Esophagus (tissue), 2 donors: ENCODE results near the gene ANKRD10. TPM values are rescaled to one million over a fixed set of nuclear protein-coding genes. Genes with fewer than 3 reads are reported as not detected.

ENCODE experiments used
- H3K27ac ChIP-seq, 2 donors: one replicate each; pipeline ENCODE4 v1.5.1; 2013; ENCODE audit warnings: low read depth in 2 of 2, mild to moderate bottlenecking in 2 of 2, inconsistent platforms in 1 of 2, low read length in 1 of 2, moderate library complexity in 1 of 2
- H3K27me3 ChIP-seq, 2 donors: one replicate each; pipeline ENCODE4 v1.6.1; 2013; ENCODE audit warnings: low read length in 2 of 2, control low read depth in 1 of 2, mild to moderate bottlenecking in 1 of 2; ENCODE audit not compliant: insufficient read depth in 2 of 2, control insufficient read depth in 1 of 2
- H3K36me3 ChIP-seq, 2 donors: one replicate each; pipeline ENCODE4 v1.6.1; 2013; ENCODE audit warnings: low read length in 1 of 2; ENCODE audit not compliant: control insufficient read depth in 2 of 2, insufficient read depth in 2 of 2
- H3K4me1 ChIP-seq, 2 donors: one replicate each; pipeline ENCODE4 v1.6.1; 2013; ENCODE audit warnings: low read length in 1 of 2; ENCODE audit not compliant: control insufficient read depth in 2 of 2, insufficient read depth in 2 of 2
- H3K4me3 ChIP-seq, 2 donors: one replicate each; pipeline ENCODE4 v1.5.1; 2013; ENCODE audit warnings: low read length in 2 of 2, mild to moderate bottlenecking in 2 of 2, low read depth in 1 of 2, moderate library complexity in 1 of 2
- H3K9me3 ChIP-seq, 2 donors: one replicate each; pipeline ENCODE4 v1.6.1; 2013; ENCODE audit warnings: mild to moderate bottlenecking in 2 of 2, low read depth in 1 of 2, low read length in 1 of 2, moderate library complexity in 1 of 2; ENCODE audit not compliant: control insufficient read depth in 2 of 2, insufficient read depth in 1 of 2
- whole genome bisulfite sequencing, 2 donors: extraction: QIAGEN DNeasy Blood & Tissue Kit; methylation state at CpG; one replicate each; pipeline ENCODE4 v1.1.7; 2013; 5-methylcytosine and 5-hydroxymethylcytosine counted together
- polyA plus RNA-seq, 2 donors: library from polyadenylated mRNA; stranded (reverse); fragments of 200-250 nt; gene quantifications; one replicate each; pipeline ENCODE4 v1.2.3, GENCODE V29; 2013
- donor health status: healthy with polysubstance abuse.
- donor health status: Bipolar disorder and iron deficiency.

ANKRD10 gene
- polyA plus RNA-seq, 2 donors: 19.7 to 34.4 TPM

DNA sequence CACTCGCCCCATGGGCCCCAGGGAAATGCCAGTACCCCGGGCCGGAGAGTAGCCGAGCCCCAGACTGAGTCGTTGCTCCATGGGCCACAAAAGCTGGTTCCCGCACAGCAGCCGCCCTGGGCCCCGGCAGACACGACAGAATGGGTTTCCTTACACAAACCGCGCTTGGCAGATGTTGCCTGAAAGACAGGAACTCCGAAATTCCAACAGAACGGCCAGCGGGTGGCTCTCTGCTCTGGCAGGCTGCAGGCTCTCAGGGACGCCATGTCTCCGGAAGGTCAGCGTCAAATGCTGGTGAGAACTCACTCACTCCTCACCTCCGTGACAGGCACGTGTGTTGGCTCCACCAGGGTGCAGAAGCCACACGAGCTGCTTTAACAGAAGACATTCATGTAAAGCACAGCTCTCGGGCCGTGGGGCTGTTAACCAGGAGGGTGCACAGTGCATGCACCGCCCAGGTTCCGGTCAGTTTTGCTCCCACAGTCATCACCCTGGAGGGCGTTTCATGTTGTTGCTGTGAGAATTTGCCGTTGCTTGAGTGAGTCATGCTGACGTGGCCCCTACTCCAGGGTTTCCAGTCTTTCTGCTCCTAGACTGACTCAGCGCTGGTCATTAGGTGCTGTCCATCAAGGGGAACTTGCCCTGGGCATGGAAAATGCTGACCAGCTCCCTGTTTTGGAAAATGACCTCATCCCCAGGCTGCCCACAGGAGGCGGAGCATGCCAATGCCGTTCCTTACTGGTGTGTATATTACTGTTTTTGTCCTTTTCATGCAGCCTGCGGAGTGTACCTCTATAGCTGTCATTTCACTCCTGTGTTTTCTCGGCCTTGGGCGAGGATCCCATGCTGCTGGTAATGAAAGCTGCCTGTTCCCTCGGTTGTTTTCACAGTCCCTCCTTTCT lies 44.8 kb downstream of the ANKRD10 start:
- Histone ChIP-seq H3K4me1 (peaks cover 2 to 38% of the 10 kb centered on the region in 2 donors), H3K27me3 (no peaks in the 10 kb centered on the region), H3K27ac (peak overlapping the region; percentile 78 to 84), H3K4me3 (peak overlapping the region in 1 of 2 donors; percentile 12), H3K9me3 (peaks cover 0 to 3% of the 10 kb centered on the region in 2 donors), H3K36me3 (no peaks in the 10 kb centered on the region)
- 15 to 25% methylated on average over 34 of the region's 34 CpGs for WGBS, 2 donors

DNA sequence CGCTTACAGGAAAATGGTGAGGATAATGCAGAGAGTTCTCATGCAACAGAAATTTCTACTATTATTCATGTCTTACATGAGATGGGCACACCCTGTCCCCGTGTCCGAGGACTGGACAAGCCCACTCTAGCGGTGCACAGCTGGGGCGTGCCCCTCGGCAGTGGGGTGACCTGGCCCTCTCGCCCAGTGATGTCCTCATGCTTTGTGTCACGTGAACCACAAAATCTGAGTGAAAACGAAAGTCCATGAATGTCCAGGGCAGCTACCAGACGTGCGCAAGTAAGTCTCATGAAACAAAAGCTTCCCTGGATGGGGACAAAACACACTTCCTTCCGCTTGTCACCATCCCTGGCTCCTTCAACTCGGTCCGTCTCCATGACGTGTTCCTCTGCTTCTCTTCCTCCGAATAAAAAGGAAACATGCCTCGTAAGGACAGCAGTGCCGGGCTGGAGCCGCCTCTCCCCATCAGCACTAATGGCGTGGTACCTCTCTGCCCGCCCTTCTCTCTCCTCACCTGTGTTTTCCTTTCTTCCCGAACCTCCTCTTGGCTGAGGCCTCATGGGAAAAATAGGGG lies 45.6 kb downstream of the ANKRD10 start:
- H3K4me1 ChIP-seq: peaks cover 2 to 37% of the 10 kb centered on the region in 2 donors
- H3K36me3 ChIP-seq: no peaks in the 10 kb centered on the region
- peaks cover 0 to 3% of the 10 kb centered on the region in 2 donors for H3K9me3 ChIP-seq
- H3K27me3 ChIP-seq: no peaks in the 10 kb centered on the region
- WGBS, 2 donors: 77 to 79% methylated on average over 22 of the region's 22 CpGs
- no peak overlapping the region for H3K4me3 ChIP-seq
- peak overlapping the region; percentile 78 to 84 for H3K27ac ChIP-seq

DNA sequence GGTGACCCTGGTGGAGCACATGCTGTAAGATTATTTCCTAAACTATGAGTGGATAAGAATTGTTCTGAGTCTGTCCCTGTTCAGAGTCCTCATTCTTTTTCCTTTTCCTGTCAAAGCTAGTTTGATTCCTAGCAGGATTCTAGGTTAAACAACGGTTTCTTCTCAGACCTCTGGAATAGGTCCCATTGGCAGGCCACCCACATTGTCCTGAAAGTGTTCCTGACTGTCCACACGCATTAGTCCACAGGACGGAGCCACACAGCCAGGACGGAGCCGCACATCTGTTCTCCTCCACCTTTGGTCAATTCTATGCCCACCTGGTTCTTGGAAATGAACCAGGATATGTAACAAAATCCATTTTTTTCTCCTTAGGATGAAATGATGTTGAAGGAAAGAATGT lies 46.1 kb downstream of the ANKRD10 start:
- Histone ChIP-seq H3K36me3 (no peaks in the 10 kb centered on the region), H3K4me3 (no peak overlapping the region), H3K4me1 (peaks cover 2 to 32% of the 10 kb centered on the region in 2 donors), H3K27ac (no peak overlapping the region), H3K9me3 (peaks cover 0 to 3% of the 10 kb centered on the region in 2 donors), H3K27me3 (no peaks in the 10 kb centered on the region)
- 75 to 76% methylated on average over 5 of the region's 5 CpGs for WGBS, 2 donors

DNA sequence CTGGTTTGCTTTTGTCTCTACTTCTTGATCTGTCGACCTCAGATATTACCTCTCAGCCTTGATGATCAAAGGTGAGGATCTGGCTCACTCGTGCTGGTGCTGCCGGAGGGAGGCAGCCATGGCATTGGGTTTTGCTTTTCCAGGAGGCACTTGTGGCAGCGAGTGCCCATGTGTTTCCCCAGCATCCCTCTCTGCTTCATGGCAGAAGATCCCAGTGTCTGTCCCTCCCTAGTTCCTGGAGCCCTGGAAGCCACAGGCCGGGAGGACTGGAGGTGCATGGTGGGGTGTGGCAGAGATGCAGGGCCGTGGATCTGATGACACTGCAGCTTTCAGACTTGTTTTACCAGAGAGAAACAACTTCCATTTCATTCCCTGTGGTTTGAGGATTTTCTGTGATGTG lies 47.5 kb downstream of the ANKRD10 start:
- Histone ChIP-seq H3K9me3 (no peaks in the 10 kb centered on the region), H3K27ac (peak overlapping the region in 1 of 2 donors; percentile 51), H3K4me3 (no peak overlapping the region), H3K27me3 (no peaks in the 10 kb centered on the region), H3K4me1 (peaks cover 2 to 28% of the 10 kb centered on the region in 2 donors), H3K36me3 (no peaks in the 10 kb centered on the region)
- 74 to 76% methylated on average over 6 of the region's 6 CpGs for WGBS, 2 donors

DNA sequence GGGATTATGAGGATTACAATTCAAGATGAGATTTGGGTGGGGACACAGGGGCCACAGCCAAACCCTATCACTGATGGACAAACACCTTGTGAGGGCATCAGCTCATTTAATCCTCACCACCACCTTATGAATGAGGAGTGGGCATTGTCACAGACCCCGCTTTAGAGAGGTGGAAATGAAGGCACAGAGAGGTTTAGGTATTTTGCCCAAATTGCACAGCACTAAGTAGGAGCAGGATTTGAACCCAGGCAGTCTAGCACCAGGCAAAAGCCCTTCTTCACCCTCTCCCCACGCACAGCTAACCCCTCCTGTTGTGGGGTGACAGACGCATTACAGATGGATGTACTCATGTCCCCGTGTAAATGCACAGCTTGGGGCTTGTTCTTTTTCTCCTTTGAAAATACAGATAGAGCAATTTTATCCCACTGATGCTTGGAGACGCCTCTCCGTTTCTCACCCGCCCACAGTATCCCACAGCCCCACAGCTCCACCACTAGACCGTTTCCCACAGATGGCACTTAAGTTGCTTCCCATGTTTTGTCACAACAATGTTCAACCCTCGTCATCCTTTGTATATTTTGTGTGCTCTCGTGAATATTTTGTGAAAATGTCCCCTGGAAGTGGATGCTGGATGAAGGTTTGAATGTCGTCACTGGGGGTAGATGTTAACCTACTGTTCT lies 48.2 kb downstream of the ANKRD10 start:
- Histone ChIP-seq H3K27me3 (no peaks in the 10 kb centered on the region), H3K9me3 (no peaks in the 10 kb centered on the region), H3K4me1 (peaks cover 2 to 24% of the 10 kb centered on the region in 2 donors), H3K36me3 (no peaks in the 10 kb centered on the region), H3K27ac (no peak overlapping the region), H3K4me3 (no peak overlapping the region)
- WGBS, 2 donors: 79 to 85% methylated on average over 11 of the region's 11 CpGs

DNA sequence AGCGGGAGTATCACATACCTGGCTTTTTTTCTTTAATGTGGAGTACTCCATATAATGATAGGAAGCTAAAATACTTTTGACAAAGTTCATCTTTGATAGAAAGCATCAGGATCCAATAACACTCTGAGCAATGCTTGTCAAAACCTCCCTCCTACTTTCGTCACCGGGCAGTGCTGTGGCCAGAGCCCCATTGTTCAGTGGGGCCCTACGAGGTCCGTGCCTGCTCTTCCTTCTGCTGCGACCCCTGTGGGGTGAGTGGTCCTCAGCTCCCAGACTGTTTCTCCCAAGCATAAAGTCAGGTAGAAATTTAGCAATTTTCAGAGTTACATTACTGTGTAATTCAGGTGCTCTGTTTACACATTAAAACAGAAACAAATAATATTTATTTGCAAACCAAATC lies 51.2 kb downstream of the ANKRD10 start:
- Histone ChIP-seq H3K27ac (no peak overlapping the region), H3K27me3 (no peaks in the 10 kb centered on the region), H3K9me3 (no peaks in the 10 kb centered on the region), H3K4me3 (no peak overlapping the region), H3K4me1 (peaks cover 0 to 8% of the 10 kb centered on the region in 2 donors), H3K36me3 (no peaks in the 10 kb centered on the region)
- WGBS, 2 donors: 89 to 92% methylated on average over 6 of the region's 6 CpGs

DNA sequence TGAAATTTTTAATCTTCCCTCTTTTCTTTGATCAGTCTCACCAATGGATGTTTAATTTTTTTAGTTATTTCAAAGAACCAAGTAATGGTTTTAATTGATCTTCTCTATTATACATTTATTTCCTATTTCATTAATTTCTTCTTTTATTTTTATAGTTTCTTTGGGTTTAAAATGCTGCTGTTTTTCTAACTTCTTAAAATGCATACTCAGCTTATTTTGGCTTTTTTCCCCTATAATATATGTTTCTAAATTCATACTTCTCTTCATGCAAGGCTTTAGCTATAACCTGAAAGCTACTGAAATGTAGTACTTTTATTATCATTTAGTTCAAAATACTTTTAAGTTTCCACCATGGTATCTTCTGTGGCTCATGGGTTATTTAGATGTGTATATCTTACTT lies 53.9 kb downstream of the ANKRD10 start:
- no peaks in the 10 kb centered on the region for H3K27me3 ChIP-seq
- no peaks in the 10 kb centered on the region for H3K4me1 ChIP-seq
- H3K27ac ChIP-seq: no peak overlapping the region
- H3K4me3 ChIP-seq: no peak overlapping the region
- no peaks in the 10 kb centered on the region for H3K36me3 ChIP-seq
- peaks cover 0 to 2% of the 10 kb centered on the region in 2 donors for H3K9me3 ChIP-seq

DNA sequence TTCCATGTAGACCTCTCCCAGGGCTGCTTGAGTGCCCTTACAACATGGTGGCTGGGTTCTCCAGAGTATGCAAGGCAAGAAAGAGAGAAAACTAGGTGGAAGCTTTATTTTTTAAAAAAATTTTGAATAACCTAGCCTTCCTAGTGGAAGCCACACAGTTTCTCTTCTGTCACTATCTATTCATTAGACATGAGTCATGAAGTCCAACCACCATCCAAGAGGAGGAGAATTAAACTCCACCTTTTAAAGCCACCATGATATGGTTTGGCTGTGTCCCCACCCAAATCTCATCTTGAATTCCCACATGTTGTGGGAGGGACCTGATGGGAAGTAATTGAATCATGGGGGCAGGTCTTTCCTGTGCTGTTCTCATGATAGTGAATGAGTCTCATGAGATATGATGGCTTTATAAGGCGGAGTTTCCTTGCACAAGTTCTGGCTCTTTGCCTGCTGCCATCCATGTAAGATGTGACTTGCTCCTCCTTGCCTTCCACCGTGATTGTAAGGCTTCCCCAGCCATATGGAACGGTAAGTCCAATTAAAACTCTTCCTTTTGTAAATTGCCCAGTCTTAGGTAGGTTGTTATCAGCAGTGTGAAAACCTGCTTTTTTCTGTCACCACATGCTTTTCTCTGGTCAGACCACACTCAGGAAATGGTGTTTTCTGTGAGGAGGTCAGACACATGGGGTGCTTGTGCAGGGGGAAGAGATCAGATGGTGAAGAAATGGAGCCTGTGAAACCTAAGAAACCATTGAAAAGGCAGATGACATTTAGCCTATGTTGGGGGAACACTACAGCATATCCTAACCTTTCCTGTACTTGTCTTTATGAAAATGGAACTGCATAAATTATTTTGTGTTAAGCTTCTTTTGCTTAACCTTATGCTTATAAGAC lies 57.7 kb downstream of the ANKRD10 start:
- H3K4me1 ChIP-seq: peaks cover 0 to 2% of the 10 kb centered on the region in 2 donors
- 87 to 90% methylated on average over 3 of the region's 3 CpGs for WGBS, 2 donors
- H3K9me3 ChIP-seq: peaks cover 0 to 2% of the 10 kb centered on the region in 2 donors
- H3K27ac ChIP-seq: no peak overlapping the region
- H3K27me3 ChIP-seq: no peaks in the 10 kb centered on the region
- H3K4me3 ChIP-seq: no peak overlapping the region
- H3K36me3 ChIP-seq: no peaks in the 10 kb centered on the region

DNA sequence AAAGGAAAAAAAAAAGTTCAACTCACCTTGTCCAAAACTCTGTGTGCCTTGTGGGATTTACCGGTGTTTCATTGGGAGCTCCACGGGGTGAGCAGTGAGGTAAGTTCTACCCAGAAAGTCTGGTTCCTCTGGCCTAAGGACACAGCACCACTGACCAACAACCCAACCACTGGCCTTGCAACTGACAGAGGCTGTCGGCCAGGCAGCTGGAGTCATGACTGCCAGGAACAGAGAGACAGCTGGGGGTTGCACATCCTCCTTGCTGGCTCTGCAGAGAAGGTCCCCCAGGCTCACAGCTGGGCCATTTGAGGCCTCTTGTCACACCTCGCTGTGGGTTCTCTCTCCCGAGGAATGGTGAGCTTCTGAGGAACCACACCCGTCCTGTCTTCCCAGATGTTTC lies 59.5 kb downstream of the ANKRD10 start:
- 79 to 82% methylated on average over 6 of the region's 6 CpGs for WGBS, 2 donors
- Histone ChIP-seq H3K9me3 (peaks cover 0 to 2% of the 10 kb centered on the region in 2 donors), H3K4me1 (peaks cover 0 to 2% of the 10 kb centered on the region in 2 donors), H3K27ac (no peak overlapping the region), H3K27me3 (no peaks in the 10 kb centered on the region), H3K4me3 (no peak overlapping the region), H3K36me3 (no peaks in the 10 kb centered on the region)
